Astrocyte (in vitro differentiated cells and primary cell): Measurements from ENCODE around the gene TMCO6.

ENCODE experiments used
- EZH2 ChIP-seq: IDR thresholded peaks from 2 replicates; pipeline ENCODE4 v1.6.1; 2012; ENCODE audit warnings: mild to moderate bottlenecking, low read length, inconsistent platforms; ENCODE audit not compliant: insufficient read depth
- TF ChIP-seq, protein P1 (sequence below): IDR thresholded peaks from 2 replicates; pipeline ENCODE4 v1.5.1; 2011; ENCODE audit warnings: low read depth, mild to moderate bottlenecking, inconsistent platforms, low read length, moderate library complexity; ENCODE audit not compliant: insufficient read depth

DNA sequence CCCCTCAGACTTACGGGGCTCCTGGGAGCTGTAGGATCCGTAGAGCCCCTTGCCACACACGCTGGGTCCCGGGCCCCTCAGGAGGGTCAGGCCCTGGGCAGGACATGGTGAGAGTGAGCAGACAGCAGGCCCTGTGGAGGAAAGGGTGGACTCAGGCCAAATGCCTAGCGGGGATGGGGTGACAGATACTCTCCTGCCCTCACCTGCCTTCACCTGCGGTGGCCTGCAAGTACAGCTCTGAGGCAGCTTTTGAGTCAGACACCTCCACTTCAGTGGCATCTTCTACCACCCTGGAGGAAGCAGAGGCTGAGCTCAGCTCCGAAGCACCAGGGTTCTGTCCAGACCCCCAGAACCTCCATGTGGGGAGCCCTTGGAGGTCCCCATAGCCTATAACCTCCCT lies 48.4 kb upstream of the TMCO6 start:
- TF ChIP-seq, protein P1, sequence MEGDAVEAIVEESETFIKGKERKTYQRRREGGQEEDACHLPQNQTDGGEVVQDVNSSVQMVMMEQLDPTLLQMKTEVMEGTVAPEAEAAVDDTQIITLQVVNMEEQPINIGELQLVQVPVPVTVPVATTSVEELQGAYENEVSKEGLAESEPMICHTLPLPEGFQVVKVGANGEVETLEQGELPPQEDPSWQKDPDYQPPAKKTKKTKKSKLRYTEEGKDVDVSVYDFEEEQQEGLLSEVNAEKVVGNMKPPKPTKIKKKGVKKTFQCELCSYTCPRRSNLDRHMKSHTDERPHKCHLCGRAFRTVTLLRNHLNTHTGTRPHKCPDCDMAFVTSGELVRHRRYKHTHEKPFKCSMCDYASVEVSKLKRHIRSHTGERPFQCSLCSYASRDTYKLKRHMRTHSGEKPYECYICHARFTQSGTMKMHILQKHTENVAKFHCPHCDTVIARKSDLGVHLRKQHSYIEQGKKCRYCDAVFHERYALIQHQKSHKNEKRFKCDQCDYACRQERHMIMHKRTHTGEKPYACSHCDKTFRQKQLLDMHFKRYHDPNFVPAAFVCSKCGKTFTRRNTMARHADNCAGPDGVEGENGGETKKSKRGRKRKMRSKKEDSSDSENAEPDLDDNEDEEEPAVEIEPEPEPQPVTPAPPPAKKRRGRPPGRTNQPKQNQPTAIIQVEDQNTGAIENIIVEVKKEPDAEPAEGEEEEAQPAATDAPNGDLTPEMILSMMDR, result no peak
- no peak for TF ChIP-seq EZH2
